GM19025 (cell line): ENCODE results near the gene CARD11.
"Not testable (repeated sequence)": the region's sequence is repeated elsewhere in the genome, so short reads cannot be mapped to it uniquely, and the experiment has no call there.

ENCODE experiments used
- ATAC-seq: cut with Tn5 transposase; IDR thresholded peaks from one replicate; pipeline ENCODE4 v1.9.1; 2021; ENCODE audit warnings: mild to moderate bottlenecking, low read depth, moderate library complexity; ENCODE audit not compliant: unreplicated experiment

Gene CARD11

GRCh38 chr7:3025616-3026015 is 18.1 kb downstream of the CARD11 start:
- ATAC-seq, result no peak

DNA sequence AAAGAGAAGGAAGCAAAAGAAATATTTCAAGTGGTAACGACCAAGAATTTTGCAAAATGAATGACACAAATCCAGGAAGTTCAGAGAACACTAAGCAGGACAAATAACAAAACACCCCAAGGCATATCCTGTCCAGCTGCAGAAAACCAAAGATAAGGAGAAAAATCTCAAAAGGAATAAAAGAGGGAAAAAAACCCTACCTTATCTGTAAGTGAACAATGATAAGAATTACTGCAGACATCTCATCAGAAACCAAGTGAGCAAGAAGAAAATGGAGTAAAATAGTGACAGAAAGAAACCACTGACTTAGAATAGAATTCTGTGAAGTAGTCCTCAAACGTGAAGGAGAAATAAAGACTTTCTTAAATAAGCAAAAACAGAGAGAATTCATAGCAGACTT is 21.8 kb downstream of the CARD11 start:
- ATAC-seq, result no peak

DNA sequence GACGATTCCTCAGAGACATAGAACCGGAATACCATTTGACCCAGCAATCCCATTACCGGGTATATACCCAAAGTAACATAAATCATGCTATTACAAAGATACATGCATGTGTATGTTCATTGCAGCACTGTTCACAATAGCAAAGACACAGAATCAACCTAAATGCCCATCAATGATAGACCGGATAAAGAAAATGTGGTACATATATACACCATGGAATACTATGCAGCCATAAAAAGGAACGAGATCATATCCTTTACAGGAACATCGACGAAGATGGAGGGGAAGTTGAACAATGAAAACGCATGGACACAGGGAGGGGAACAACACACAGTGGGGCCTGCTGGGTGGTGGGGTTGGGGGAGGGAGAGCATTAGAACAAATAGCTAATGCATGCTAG is 22.4 kb downstream of the CARD11 start:
- ATAC-seq, result not testable (repeated sequence)

GRCh38 chr7:3020416-3020815 is 23.3 kb downstream of the CARD11 start:
- ATAC-seq, result no peak

DNA sequence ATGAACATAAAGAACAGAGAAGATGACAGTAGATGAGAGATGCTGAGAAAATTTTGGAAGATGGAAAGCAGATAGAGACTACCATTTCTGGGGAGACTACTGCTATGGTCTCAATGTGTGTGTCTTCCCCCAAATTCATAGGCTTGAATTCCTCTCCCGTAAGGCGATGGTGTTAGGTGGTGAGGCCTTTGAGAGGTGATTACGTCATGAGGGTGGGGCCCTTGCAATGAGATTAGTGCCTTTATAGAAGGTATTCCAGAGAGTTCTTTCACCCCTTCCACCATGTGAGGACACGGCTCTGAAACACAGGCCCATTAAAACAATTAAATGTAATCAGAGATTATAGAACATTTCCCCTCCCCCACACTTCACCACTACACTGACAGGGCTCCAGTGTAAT is 23.9 kb downstream of the CARD11 start:
- no peak for ATAC-seq

DNA sequence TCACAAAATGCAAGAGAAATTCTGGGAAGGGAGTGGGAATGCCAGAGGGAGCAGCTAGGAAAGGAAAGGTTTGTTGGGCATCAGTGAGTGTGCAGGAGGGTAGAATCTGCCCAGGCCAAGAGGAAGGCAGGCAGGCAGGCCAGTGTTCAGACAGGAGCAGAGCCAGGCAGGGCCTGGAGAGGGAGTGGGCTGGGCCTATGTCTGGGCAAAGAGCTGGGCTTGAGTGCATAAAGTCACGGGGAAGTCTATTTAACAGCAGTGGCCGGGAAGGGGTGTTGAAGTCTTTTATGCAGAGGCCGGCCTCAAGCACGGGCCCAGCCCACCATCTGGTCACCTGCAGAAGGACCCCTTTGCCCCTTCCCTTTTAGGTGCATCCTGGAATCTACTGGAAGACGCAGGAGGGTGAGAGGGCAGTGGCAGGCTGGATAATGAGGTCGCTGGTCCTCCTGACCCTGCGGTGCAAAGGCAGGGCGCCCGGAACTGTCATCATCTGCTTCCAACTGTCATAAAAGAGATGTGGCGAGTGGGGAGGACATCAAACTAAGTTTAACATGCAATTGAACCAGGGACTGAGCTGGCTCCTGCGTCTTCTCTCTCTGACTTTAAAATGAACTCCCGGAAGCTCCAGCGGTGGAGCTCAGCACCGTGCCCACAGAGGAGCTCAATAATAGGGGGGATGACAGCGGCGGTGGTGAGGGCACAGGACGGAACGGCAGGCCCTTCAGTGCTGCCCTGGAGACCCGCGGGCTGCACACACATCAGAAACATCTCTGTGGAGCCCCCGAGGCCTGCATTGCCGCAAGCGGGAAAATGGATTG is 29.5 kb downstream of the CARD11 start:
- ATAC-seq, result no peak

DNA sequence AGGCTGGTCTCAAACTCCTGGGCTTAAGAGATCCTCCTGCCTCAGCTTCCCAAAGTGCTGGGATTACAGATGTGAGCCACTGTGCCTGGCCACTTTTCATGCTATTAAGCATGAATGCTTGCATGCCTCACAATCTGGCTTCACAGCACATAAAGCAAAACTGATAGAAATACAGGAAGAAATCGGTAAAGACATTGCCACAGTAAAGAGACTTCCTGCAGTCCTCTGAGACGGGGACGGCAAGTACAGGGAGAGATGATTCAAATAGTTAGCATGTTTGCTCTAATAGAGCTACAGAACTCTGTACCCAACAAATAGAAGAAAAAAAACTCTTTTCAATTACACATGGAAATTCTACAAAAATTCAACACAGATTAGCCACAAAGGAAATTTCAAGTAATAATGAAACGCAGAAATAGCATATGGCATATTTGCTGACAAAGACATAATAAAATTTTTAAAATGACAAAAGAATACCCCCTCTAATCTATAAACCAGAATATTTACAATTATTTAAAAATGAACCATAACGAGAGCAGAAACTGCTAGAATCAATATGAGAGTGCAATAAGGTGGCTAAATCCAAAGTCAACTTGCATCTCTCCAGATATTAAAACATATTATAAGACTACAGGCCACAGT is 32.3 kb downstream of the CARD11 start:
- ATAC-seq, result no peak

DNA sequence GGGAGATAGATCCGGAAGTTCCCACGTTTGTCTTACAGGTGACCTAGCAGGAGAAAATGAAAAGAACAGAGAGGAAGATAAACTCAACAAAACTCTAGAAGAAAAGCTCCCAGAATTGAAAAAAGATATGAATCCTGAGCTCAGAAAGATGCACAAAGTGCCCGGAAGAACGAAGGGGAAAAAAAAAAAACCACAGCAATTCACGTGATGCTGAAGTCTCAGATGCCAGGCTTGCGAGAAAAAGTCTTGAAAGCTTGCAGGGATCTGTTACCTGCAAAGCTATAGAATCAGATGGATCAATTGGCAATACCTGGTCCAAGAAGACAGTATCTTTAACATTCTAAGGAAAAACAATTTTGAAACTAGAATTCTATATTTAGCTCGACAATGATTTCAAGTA is 33.5 kb downstream of the CARD11 start:
- ATAC-seq, result no peak

DNA sequence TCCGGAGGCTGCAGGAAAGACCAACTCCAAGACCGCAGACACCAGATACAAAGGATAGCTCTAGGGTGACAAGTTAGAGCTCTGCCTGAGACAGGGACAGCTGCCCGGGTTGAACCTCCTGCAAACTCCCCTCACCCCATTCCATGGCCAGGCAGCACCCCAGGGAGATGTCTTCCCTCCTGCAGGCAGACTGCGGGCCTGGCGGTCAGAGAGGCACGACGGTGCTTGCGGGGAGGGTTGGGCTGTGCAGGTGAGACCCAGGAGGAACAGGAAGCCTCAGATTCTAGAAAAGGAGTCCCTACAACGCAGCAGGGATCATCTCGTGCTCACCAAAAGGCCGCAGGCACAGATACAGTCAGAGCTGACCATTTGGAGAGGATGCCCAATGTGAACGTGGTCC is 34.6 kb downstream of the CARD11 start:
- ATAC-seq, result no peak

- ATAC-seq, result no peak
Observed at GRCh38 chr7:3008386-3008785, 35.3 kb downstream of the CARD11 start.

DNA sequence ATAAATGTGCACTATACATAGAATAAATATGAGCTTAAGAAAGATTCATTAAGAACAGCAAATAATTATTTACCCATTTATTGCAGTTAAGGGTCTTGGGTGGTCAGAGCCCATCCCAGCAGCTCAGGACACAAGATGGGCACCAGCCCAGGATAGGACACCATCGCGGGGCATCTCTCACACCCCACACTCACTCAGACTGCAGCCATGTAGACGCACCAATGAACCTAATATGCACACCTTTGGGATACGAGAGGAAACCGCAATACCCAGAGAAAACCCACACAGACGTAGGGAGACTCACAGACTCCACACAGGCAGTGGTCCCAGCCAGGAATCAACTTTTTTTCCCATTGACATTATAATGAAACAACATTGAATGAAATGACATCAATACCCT is 36.0 kb downstream of the CARD11 start:
- no peak for ATAC-seq

DNA sequence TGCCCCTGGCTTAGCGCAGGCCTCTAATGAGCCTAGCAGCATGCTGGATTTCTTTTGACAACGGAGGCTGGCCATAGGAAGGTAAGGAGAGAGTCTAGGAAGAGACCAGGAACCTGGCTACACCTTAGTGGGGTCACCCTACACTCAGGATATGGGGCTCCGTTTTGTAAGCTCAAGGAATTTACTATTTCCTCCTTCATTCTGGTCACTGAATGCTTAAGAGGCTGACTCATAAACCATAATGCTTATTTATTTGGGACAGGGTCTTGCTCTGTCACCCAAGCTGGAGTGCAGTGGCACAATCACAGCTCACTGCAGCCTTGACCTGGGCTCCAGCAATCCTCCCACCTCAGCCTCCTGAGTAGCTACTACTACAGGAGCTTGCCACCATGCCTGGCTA is 38.4 kb downstream of the CARD11 start:
- no peak for ATAC-seq

- no peak for ATAC-seq
Observed at GRCh38 chr7:3003936-3004335, 39.7 kb downstream of the CARD11 start.

DNA sequence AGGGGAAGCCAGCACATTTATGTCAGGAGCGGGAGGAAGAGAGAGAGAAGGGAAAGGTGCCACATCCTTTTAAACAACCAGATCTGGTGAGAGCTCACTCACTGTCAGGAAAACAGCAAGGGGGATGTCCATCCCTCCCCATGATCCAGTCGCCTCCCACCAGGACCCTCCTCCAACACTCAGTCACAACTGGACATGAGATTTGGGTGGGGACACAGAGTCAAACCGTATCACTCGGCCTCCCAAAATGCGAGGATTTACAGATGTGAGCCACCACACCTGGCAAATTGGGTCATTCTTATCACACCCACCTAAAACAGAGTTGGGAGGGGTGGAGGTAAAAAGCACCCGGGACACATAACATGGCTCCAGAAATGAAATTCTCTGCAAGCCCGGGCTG is 41.0 kb downstream of the CARD11 start:
- ATAC-seq, result no peak

DNA sequence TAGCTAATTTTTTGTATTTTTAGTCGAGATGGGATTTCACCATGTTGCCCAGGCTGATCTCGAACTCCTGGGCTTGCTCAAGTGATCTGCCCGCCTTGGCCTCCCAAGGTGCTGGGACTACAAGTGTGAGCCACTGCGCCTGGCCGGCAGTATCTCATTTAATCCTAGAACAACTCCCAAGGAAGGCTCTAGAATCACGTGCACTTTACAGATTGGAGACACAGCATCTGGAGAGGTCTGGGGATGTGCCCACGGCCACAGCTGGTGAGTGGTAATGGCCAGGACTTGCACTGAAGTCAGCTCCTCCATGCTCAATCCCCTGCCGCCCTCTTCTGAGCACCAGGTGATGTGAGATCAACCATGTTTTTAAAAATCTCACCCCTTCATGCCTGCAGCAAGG is 43.1 kb downstream of the CARD11 start:
- no peak for ATAC-seq

GRCh38 chr7:2999078-2999500 is 44.6 kb downstream of the CARD11 start:
- ATAC-seq, result no peak

DNA sequence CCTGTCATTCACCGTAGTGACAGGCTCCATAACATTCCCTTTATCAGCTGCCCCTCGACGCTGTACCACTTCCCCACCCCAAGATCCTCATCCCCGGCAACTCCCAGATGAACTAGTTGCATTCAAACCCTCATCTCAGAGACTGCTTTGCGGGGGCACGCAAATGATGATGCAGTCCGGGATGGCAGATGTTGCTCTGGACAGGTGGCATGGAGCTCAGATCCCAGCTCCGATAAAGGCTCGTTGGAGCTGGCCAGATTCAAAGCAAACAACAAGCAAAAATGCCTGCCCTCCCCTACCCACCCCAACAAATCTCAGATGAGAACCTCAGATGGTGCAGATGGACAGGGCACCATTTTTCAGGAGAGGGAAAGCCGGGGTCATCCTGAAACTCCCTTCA is 46.7 kb downstream of the CARD11 start:
- no peak for ATAC-seq

DNA sequence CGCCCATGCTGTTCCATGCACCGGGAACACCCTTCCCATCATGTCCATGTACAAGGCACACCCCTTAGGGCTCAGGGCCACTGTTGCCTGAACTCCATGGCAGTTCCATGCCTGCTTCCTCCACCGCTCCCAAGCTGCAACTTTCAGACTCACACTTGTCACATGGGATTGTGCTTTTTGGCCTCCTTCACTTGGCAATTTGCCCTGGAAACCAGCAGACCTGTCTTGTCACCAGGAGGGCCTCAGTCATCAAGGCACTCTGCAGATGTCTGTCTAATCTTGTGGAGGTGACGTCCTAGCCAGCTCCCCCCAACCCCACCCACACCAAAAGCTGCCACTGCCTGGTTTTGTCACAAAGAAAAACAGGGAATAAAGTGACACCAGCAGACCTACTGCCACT is 47.5 kb downstream of the CARD11 start:
- no peak for ATAC-seq

DNA sequence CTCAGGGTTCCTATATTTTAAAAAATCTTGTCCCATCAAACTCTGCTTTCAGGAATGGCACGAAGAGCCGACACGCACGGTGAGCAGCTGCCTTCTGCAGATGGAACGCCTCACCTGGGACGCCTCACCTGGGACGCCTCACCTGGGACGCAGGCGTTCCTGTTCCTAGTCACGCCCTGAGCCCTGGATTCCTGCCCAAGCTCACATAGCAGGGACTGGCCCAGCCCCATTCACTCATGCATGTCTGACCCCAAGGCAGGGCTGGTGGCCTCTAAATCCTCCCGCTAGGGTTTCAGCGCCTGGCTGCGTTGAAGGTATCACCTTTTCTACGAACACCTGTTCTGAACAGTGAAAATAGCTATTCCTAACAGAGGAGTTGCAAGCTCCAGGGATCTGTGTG is 49.8 kb downstream of the CARD11 start:
- no peak for ATAC-seq

- no peak for ATAC-seq
Observed at GRCh38 chr7:2993396-2993795, 50.3 kb downstream of the CARD11 start.

- ATAC-seq, result no peak
Observed at GRCh38 chr7:2990949-2991470, 52.7 kb downstream of the CARD11 start.

GRCh38 chr7:2986561-2986960 is 57.1 kb downstream of the CARD11 start:
- ATAC-seq, result no peak
